HL-60 (cell line): ENCODE results near the gene COMMD7.

ENCODE experiments used
- POLR2AphosphoS5 ChIP-seq: IDR thresholded peaks from 2 replicates; pipeline ENCODE4 v1.6.1; 2012; ENCODE audit warnings: low read depth
- TF ChIP-seq, protein P1 (sequence below): IDR thresholded peaks from one replicate; pipeline ENCODE4 v1.5.1; 2011; ENCODE audit warnings: low read length, control low read depth, inconsistent platforms; ENCODE audit not compliant: insufficient read depth

DNA sequence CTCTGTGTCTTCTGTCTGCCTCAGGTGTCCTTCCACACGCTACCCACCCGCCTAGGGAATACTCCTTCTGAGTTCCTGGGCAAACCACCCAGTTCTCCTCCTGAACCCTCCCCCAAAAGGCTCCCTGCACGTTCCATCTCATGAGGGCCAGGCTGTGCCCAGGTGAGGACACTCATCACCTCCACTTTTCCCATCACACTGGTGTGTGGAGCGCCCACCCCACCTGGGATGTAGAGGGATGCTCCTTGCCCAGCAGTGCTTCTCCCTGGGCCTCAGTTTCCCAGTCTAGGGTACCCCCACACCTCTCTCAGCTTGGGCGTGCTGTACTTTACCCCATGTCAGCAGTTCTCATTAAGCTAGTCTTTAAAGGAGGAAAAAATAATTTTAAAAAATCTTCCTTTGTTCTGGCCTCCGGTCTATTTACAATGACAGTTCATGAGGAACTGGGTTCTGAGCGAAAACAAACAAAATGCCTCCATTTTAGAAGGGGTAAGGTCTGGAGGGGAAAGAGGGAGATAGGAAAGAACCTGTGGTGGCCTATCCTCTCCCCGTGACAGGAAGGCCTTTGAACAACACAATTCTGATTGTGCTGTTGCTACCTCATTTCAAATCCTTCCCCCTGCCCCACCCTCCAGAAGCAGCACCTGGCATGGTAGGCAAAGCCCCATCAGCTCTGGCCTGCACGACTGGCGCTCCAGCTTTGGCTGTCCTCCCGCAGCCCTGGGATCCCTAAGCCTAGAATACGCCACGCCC, 67.9 kb downstream of the COMMD7 start:
- TF ChIP-seq, protein P1, sequence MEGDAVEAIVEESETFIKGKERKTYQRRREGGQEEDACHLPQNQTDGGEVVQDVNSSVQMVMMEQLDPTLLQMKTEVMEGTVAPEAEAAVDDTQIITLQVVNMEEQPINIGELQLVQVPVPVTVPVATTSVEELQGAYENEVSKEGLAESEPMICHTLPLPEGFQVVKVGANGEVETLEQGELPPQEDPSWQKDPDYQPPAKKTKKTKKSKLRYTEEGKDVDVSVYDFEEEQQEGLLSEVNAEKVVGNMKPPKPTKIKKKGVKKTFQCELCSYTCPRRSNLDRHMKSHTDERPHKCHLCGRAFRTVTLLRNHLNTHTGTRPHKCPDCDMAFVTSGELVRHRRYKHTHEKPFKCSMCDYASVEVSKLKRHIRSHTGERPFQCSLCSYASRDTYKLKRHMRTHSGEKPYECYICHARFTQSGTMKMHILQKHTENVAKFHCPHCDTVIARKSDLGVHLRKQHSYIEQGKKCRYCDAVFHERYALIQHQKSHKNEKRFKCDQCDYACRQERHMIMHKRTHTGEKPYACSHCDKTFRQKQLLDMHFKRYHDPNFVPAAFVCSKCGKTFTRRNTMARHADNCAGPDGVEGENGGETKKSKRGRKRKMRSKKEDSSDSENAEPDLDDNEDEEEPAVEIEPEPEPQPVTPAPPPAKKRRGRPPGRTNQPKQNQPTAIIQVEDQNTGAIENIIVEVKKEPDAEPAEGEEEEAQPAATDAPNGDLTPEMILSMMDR: no peak
- no peak for TF ChIP-seq POLR2AphosphoS5
